HG03575 (cell line): Measurements from ENCODE around the gene GYS1.
"Not testable (repeated sequence)": the region's sequence is repeated elsewhere in the genome, so short reads cannot be mapped to it uniquely, and the experiment has no call there.

Source experiments
- ATAC-seq: cut with Tn5 transposase; IDR thresholded peaks from one replicate; pipeline ENCODE4 v1.9.1; 2021; ENCODE audit not compliant: unreplicated experiment, insufficient number of reproducible peaks, low FRiP score; ENCODE audit errors: extremely low read depth

GYS1 gene

GRCh38 chr19:48953990-48954594, 39.0 kb downstream of the GYS1 start:
- ATAC-seq: no peak

GRCh38 chr19:48953141-48953540, 40.0 kb downstream of the GYS1 start:
- ATAC-seq: no peak

GRCh38 chr19:48950830-48951519, 42.1 kb downstream of the GYS1 start:
- no peak for ATAC-seq

- no peak for ATAC-seq
Measured at GRCh38 chr19:48950159-48950558, 43.0 kb downstream of the GYS1 start.

GRCh38 chr19:48947258-48947542, 45.9 kb downstream of the GYS1 start:
- ATAC-seq: no peak

GRCh38 chr19:48946463-48947257, 46.4 kb downstream of the GYS1 start:
- ATAC-seq: no peak

GRCh38 chr19:48945817-48946216, 47.3 kb downstream of the GYS1 start:
- ATAC-seq: no peak

- ATAC-seq: no peak
Measured at GRCh38 chr19:48945415-48945814, 47.7 kb downstream of the GYS1 start.

GRCh38 chr19:48943081-48943480, 50.0 kb downstream of the GYS1 start:
- no peak for ATAC-seq

GRCh38 chr19:48940902-48941301, 52.2 kb downstream of the GYS1 start:
- no peak for ATAC-seq

GRCh38 chr19:48938256-48938655, 54.9 kb downstream of the GYS1 start:
- ATAC-seq: no peak

- no peak for ATAC-seq
Measured at GRCh38 chr19:48935864-48936263, 57.2 kb downstream of the GYS1 start.

- ATAC-seq: no peak
Measured at GRCh38 chr19:48934837-48935236, 58.3 kb downstream of the GYS1 start.

- ATAC-seq: no peak
Measured at GRCh38 chr19:48933382-48933932, 59.7 kb downstream of the GYS1 start, which contains the start of gene DHDH. TSS of gene DHDH (plus strand) at chr19:48933699. CDS start at chr19:48933722, 23 bp downstream.

- ATAC-seq: no peak
Measured at GRCh38 chr19:48928164-48929025, 64.7 kb downstream of the GYS1 start.

GRCh38 chr19:48927692-48928091, 65.4 kb downstream of the GYS1 start:
- not testable (repeated sequence) for ATAC-seq

GRCh38 chr19:48926909-48927308, 66.2 kb downstream of the GYS1 start:
- ATAC-seq: no peak

- not testable (repeated sequence) for ATAC-seq
Measured at GRCh38 chr19:48925890-48926289, 67.2 kb downstream of the GYS1 start.

- ATAC-seq: no peak
Measured at GRCh38 chr19:48925240-48925843, 67.8 kb downstream of the GYS1 start.
